ENCODE measurements around the gene PRAC2.

PRAC2 gene

GRCh38 chr17:48738424-48738802 is 15.4 kb downstream of the PRAC2 start:
- Mint-ChIP-seq H3K4me1 (peaks cover 21% of the 10 kb centered on the region), H3K9me3 (no peaks in the 10 kb centered on the region), H3K36me3 (no peaks in the 10 kb centered on the region), H3K27me3 (peaks cover 98% of the 10 kb centered on the region), H3K4me3 (no peak overlapping the region), H3K27ac (no peak overlapping the region)
- no peak for ATAC-seq

GRCh38 chr17:48738803-48739526 is 16.0 kb downstream of the PRAC2 start:
- Mint-ChIP-seq H3K27ac (no peak overlapping the region), H3K4me1 (peaks cover 15% of the 10 kb centered on the region), H3K4me3 (peak overlapping the region; percentile 3), H3K36me3 (no peaks in the 10 kb centered on the region), H3K27me3 (peaks cover 97% of the 10 kb centered on the region), H3K9me3 (no peaks in the 10 kb centered on the region)
- no peak for ATAC-seq

GRCh38 chr17:48740537-48740936 is 17.6 kb downstream of the PRAC2 start:
- H3K27me3 Mint-ChIP-seq, result peaks cover 97% of the 10 kb centered on the region
- H3K4me3 Mint-ChIP-seq, result no peak overlapping the region
- no peak for ATAC-seq
- no peaks in the 10 kb centered on the region for H3K9me3 Mint-ChIP-seq
- H3K4me1 Mint-ChIP-seq, result peaks cover 11% of the 10 kb centered on the region
- H3K36me3 Mint-ChIP-seq, result no peaks in the 10 kb centered on the region
- no peak overlapping the region for H3K27ac Mint-ChIP-seq

GRCh38 chr17:48745381-48746275 is 22.6 kb downstream of the PRAC2 start:
- no peak overlapping the region for H3K27ac Mint-ChIP-seq
- H3K4me1 Mint-ChIP-seq, result peaks cover 8% of the 10 kb centered on the region
- no peak overlapping the region for H3K4me3 Mint-ChIP-seq

GRCh38 chr17:48746916-48747444 is 24.0 kb downstream of the PRAC2 start:
- Mint-ChIP-seq H3K27me3 (peaks cover 89% of the 10 kb centered on the region), H3K36me3 (no peaks in the 10 kb centered on the region), H3K9me3 (no peaks in the 10 kb centered on the region), H3K4me1 (peaks cover 8% of the 10 kb centered on the region), H3K27ac (no peak overlapping the region), H3K4me3 (no peak overlapping the region)
- ATAC-seq, result no peak

More at GRCh38 chr17:48745381-48746275, 22.6 kb downstream of the PRAC2 start:
- Mint-ChIP-seq H3K27me3 (peaks cover 91% of the 10 kb centered on the region), H3K9me3 (no peaks in the 10 kb centered on the region), H3K36me3 (no peaks in the 10 kb centered on the region)
- no peak for ATAC-seq

GRCh38 chr17:48747445-48748363 is 24.7 kb downstream of the PRAC2 start:
- Mint-ChIP-seq H3K27ac (no peak overlapping the region), H3K27me3 (peaks cover 89% of the 10 kb centered on the region), H3K36me3 (no peaks in the 10 kb centered on the region), H3K4me3 (no peak overlapping the region), H3K9me3 (no peaks in the 10 kb centered on the region), H3K4me1 (peaks cover 8% of the 10 kb centered on the region)
- no peak for ATAC-seq

GRCh38 chr17:48748718-48749566 is 26.0 kb downstream of the PRAC2 start:
- Mint-ChIP-seq H3K9me3 (no peaks in the 10 kb centered on the region), H3K27ac (no peak overlapping the region), H3K27me3 (peaks cover 90% of the 10 kb centered on the region), H3K36me3 (no peaks in the 10 kb centered on the region), H3K4me3 (no peak overlapping the region), H3K4me1 (peaks cover 15% of the 10 kb centered on the region)
- no peak for ATAC-seq

- no peak overlapping the region for H3K4me3 Mint-ChIP-seq
- peaks cover 15% of the 10 kb centered on the region for H3K4me1 Mint-ChIP-seq
- H3K27ac Mint-ChIP-seq, result no peak overlapping the region
- H3K27me3 Mint-ChIP-seq, result peaks cover 90% of the 10 kb centered on the region
- no peaks in the 10 kb centered on the region for H3K36me3 Mint-ChIP-seq
- no peaks in the 10 kb centered on the region for H3K9me3 Mint-ChIP-seq
- ATAC-seq, result no peak
Observed at GRCh38 chr17:48749621-48750553, 26.9 kb downstream of the PRAC2 start.

- Mint-ChIP-seq H3K27ac (no peak overlapping the region), H3K27me3 (peaks cover 90% of the 10 kb centered on the region), H3K36me3 (no peaks in the 10 kb centered on the region), H3K9me3 (no peaks in the 10 kb centered on the region), H3K4me3 (no peak overlapping the region), H3K4me1 (peaks cover 13% of the 10 kb centered on the region)
- no peak for ATAC-seq
Observed at GRCh38 chr17:48751172-48751571, 28.2 kb downstream of the PRAC2 start.

GRCh38 chr17:48751733-48752398 is 28.9 kb downstream of the PRAC2 start:
- H3K36me3 Mint-ChIP-seq, result no peaks in the 10 kb centered on the region

GRCh38 chr17:48752399-48753288 is 29.7 kb downstream of the PRAC2 start:
- H3K36me3 Mint-ChIP-seq, result no peaks in the 10 kb centered on the region
- no peak for ATAC-seq
- peaks cover 88% of the 10 kb centered on the region for H3K27me3 Mint-ChIP-seq
- no peak overlapping the region for H3K27ac Mint-ChIP-seq
- no peaks in the 10 kb centered on the region for H3K9me3 Mint-ChIP-seq
- peaks cover 15% of the 10 kb centered on the region for H3K4me1 Mint-ChIP-seq
- no peak overlapping the region for H3K4me3 Mint-ChIP-seq

More at GRCh38 chr17:48751733-48752398, 28.9 kb downstream of the PRAC2 start:
- no peak overlapping the region for H3K27ac Mint-ChIP-seq
- H3K4me3 Mint-ChIP-seq, result no peak overlapping the region
- no peaks in the 10 kb centered on the region for H3K9me3 Mint-ChIP-seq
- no peak for ATAC-seq
- peaks cover 13% of the 10 kb centered on the region for H3K4me1 Mint-ChIP-seq
- peaks cover 90% of the 10 kb centered on the region for H3K27me3 Mint-ChIP-seq

Data from stimulated activated memory B cell treated with anti-CD40 and anti-IgM and Interleukin-4, amounts not matched to agents 10 μg/mL and 1 μg/mL and 100 μg/mL, for 72 hours (primary cell).